PFSK-1 (cell line): ENCODE results near the gene CCNI.

Experiments
- POLR2AphosphoS5 ChIP-seq: IDR thresholded peaks from 2 replicates; pipeline ENCODE4 v1.6.1; 2012; ENCODE audit warnings: low read depth, mild to moderate bottlenecking, control low read depth, low read length, moderate library complexity
- REST ChIP-seq, 2 experiments: IDR thresholded peaks; 2 replicates each; pipeline versions ENCODE4 v1.6.1 to v1.8.0; 2011 to 2012; ENCODE audit warnings: low read depth in 2 of 2, low read length in 2 of 2, control low read depth in 1 of 2, inconsistent platforms in 1 of 2, mild to moderate bottlenecking in 1 of 2, moderate library complexity in 1 of 2; ENCODE audit not compliant: insufficient read depth in 1 of 2

DNA sequence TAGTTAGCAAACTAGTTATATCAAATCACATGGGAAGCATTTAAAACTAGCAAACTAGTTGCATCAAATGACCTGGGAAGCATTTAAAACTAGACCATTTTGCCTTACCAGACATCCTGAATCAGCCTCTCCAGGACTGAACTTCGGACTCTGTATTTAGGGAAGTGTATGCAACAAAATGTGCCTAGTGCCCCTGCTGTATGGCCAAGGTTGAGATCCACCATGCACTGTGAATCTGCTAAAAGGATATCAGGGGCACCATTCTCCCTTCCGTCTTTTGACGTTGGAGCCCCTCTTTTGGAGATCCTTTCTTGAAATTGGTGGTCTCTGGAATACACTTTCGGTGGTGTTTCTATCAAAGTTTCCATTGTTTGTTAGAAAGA lies 49.5 kb downstream of the CCNI start:
- TF ChIP-seq POLR2AphosphoS5 (no peak), REST (IDR thresholded peaks at IDR 0.05; ENCODE audit: insufficient read depth in 1 of 2, low read depth in 2 of 2, low read length in 2 of 2) (no peak)
